GM08714 (cell line): ENCODE data around the gene HIVEP3.

Experiments used
- H3K4me3 ChIP-seq: fragments of 200-500 bp; sonication (Bioruptor generic); 2 replicates; pipeline ENCODE4 v1.5.1; 2014; ENCODE audit warnings: mild to moderate bottlenecking, low read length, inconsistent platforms
- ZNF274 ChIP-seq: IDR thresholded peaks from 2 replicates; pipeline ENCODE4 v1.6.1; 2012; ENCODE audit warnings: mild to moderate bottlenecking, low read depth, low read length

Gene HIVEP3

DNA sequence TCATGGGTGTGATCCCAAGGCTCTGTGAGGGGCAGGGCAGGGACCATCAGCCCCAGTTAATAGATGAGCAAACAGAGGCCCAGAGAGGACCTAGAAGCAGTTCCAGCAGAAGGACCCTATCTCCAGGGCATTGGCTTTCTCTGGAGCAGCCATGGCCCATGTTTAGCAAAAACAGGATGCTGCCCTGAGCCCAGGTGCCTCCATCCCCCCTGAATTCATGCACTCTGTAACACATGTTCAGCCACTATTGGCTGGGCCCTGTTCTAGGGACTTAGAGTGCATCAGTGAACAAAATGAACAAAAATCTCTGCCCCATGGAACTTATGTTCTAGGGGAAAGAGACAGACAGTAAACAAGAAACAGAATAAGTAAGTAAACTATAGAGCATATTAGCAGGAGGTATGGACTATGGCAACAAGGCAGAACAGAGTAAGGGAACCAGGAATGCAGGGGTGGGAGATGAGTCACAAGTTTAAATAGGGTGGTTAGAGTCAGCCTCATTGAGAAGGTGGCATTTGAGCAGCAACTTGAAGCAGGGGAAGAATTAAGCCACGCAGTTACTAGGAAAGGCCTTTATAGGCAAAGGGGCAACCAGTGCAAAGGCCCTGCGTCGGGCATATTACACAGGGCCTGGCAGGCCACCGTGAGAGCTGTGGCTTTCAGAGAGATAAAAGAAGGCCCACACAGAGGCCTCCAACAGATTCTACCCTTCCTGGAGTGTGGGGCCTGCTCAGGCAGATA is 248.3 kb downstream of the HIVEP3 start:
- TF ChIP-seq ZNF274, result no peak
- no peak overlapping the region for H3K4me3 ChIP-seq

DNA sequence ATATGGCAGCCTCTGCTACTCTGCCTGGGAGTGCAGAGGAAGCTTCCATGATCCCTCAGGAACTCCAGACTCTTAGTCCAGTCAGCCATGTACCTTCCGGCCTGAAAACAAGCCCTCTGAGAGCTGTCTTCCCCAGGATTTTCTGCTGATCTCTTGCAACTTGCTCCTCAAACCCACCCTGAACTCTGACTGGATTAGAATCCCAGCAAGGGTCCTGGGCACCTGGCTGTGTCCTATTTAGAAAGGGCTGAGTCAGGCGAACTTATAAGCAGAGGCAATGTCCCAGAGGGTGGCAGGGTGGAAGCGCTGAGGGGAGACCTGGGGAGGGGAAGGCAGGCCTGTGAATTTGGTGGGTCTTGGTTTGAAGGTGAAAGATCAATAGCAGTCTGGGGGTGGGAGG is 249.8 kb downstream of the HIVEP3 start:
- TF ChIP-seq ZNF274, result no peak
- H3K4me3 ChIP-seq, result no peak overlapping the region

DNA sequence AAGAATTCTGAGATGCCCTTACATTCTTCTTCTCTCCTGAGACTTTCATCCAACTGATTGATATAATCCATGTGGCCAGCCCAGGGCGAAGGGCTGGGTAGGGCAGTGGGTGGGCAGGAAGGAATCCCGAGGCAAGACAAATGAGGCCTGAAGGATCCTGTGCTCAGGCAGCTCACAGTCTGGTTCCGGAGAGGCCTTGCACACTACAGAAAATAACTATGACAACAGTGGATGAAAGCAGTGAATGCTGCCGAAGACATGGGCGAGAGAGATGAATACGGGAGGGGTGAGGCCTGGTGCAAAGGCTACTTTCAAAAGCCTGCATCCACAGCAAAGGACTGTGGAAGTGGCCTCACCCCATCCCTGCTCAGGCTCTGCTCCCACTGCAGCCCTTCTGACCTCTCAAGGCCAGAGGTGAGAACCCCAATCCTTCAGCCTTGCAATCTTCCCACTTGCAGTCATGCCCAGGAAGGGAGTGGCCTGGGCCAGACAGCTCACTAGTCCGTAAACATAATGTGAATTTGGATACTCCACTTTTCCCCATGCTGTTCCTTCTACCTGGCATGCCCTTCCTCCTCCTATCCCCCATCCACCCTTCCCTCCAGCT is 250.6 kb downstream of the HIVEP3 start:
- TF ChIP-seq ZNF274, result no peak
- H3K4me3 ChIP-seq, result no peak overlapping the region

DNA sequence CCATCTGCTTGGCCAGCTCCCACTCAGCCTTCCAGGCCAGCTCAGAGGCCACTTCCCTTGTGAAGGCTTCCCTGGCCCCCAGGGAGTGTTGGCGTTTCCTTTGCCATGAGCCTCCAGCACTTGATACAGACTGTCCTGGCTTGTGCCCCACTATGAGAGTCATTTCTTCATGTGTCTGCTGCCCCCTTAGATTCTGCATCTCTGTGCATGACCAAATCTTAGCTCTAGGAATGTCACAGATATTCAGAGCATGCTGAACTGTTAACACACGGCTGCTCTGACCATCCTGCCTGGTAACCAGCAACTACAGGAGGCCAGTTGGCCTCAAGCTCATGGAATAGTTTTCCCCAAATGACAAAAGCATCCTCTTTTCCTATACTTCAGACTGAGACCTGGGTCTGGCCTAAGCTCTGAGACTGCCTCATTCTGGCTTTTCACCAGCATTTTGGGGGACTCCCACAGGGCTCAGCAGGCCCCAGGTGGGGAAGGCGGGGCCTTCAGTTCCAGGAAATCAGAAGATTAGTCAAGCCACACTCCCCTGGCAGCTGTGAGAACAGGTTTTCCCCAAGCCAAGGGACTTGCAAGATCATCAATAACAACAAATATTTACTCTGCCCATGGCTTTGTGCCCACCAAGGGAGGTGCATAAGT is 251.6 kb downstream of the HIVEP3 start:
- H3K4me3 ChIP-seq, result no peak overlapping the region
- TF ChIP-seq ZNF274, result no peak

DNA sequence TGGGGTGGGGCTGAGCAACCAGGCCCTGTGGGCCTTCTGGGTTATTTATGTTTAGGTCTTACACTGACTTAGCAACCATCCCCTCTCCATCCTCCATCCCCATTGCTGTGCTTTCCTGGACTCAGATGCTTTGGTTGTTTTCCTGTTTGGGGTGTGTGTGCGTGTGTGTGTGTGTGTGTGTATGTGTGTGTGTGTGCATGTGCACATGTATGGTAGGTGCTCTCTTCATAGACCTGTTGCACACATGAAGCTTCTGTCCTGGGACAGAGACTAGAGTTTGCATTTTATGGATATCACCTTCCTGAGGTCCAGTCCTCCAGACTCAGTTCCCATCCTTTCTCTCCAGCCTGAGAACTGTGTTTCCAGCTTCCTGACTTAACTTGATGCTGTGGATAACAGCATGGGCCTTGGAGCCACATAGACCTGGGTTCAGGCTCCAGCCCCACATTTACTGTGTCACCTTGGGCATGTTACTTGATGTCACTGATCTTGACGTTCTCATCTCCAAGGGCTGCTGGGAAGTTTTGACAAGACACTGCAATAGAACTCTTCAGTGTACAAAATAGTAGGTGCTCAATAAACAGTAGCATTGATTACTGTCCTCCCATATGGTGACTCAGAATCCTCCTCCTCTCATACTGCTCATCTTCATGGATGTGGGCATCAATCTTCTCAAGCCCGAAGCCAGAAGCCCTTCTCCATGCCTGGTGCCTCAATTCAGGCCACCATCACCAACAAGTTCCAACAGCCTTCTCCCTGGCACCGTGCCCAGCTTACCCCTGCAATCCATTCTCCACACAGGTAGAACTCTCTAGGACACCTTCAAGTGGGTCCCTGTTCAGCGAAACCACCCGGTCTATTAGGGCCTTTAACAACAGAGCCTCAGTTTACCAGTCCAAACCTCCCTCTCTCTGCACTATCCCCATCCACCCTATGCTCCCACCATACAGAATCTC is 252.5 kb downstream of the HIVEP3 start:
- H3K4me3 ChIP-seq, result no peak overlapping the region
- TF ChIP-seq ZNF274, result no peak

DNA sequence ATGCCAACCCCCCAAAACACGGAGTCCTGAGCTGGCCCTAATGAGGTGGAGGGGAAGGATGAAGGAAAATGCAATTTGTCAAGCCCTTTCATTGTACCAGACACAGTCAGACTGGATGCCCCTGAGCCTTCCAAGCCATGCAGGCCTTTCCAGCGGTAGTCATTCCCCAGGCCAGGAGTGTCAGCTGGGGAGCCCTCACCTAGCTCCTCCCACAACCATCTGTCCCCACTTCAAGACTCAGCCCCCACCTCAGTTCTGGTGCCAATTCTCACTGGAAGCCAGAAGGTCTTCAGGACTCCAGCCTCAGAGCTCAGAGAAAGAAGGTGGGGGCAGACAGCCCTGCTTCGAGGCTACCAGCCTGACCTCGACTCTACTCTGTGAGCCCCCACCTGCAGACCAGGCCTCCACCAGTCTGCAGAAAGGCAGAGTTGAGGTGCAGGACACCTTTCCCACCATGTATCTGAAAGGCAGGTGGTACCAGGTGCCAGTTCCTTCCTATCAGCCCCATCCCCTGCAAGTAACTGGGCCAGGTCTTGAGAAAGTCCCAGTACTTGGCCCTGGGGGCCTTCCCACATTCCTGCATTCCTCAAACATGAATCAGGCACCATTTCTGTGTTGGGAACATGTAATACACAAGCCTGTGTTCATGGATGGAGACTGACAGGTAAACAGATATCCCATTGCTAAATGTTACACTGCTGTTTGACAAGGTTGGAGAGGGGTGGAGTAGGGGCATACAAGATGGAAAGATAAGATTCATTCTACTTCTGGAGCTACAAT is 253.7 kb downstream of the HIVEP3 start:
- no peak for TF ChIP-seq ZNF274
- H3K4me3 ChIP-seq, result no peak overlapping the region

DNA sequence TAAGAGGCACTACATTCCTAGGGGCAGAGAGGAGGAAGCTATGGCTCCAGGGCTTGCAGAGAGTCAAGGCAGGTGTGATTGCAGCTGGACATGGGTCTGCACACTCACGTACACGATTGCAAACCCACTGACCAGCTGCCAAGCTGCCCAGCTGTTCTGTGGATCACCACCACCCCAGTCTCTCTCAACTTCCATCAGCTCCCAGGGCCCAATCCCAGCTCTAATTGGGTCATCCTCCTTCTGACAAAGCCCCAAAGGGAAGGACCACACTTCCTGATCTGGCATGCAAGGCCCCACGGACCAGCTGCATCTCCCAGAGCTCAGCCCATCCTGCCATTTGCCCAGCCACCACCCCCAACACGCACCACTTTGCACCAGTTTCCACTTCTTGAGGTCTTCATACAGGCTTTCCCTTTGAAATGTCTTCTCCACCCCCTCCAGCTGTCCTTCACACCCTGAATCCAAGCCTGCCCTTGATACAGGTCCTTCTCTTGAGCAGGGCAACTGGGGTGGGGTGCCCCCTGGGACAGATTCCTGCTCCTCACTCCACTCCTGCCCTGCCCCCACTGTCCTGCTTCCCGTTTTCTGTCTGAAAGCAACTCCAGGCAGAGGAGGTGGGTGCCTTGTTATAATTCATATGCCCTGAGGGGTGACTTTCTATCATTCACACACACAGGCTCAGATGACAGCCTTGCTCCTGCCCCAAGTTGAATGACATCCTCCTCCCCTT is 254.9 kb downstream of the HIVEP3 start:
- TF ChIP-seq ZNF274, result no peak
- no peak overlapping the region for H3K4me3 ChIP-seq

DNA sequence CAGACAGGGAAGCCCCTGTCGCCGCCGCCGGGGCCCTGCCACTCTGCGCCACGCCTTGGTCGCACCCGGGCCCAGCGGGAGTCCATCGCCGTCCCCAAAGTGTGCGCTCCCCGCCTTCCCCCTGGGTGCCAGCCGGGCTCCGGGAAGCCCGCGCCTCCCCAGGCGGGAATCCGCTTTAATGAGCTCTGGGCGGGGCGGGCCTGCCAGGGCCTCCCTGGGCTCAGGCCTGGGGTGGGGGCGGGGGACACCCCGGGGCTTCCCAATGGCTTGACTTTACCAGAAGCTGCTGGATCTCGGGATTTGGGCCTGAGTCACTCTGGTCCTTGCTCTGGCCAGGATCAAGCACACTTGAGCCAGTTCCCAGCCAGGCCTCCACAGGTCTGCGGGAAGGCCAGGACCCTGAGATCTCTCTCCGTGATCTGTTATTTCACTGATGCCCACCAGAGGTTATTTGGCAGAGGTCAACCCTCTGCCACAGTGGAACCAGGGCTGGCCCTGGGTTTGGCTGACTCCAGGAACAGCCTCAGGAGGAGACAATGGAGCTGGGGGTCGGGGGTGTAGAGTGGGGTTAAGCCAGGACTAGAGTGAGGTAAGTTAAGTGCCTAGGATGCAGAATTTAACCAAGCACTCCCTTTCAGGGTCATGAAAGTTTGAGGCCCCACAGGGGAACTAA is 255.8 kb downstream of the HIVEP3 start:
- TF ChIP-seq ZNF274, result no peak
- H3K4me3 ChIP-seq, result peak overlapping the region; percentile 67; the same call in 1 of the 2 replicates

DNA sequence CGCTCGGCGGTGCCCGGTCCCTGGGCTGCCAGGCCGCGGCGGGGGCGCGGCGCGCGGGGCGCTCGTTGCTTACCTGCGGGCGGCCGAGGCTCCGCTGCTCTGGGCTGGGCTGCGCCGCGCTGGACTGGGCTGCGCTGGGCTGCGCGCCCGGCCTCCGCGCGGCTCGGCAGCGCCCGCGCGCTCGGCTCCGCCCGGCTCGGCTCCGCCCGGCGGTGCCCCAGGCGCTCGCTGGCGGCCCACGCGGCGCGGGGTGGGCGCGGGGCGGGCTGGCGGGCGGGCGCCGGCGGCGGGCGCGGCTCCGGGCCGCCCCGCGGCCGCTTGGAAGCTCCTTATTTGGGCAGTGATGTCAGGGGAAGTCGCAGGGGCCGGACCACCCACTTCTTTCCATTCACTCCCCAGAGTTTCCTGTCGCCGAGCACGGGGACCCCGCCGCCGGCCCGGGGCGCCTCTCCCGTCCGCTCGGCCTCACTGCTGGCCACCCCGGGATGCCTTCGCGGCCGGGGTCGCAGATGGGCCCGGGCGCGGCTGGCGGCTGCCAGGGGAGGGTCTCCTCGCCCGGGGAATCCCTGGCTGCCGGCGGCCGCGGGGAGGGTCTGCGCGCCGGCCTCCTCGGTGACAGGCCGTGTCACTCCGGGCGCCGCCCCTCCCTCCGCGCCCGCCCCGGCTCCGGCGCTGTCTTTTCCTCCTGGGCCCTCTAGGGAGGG is 256.5 kb downstream of the HIVEP3 start:
- TF ChIP-seq ZNF274, result no peak
- peak overlapping the region; percentile 67 for H3K4me3 ChIP-seq

DNA sequence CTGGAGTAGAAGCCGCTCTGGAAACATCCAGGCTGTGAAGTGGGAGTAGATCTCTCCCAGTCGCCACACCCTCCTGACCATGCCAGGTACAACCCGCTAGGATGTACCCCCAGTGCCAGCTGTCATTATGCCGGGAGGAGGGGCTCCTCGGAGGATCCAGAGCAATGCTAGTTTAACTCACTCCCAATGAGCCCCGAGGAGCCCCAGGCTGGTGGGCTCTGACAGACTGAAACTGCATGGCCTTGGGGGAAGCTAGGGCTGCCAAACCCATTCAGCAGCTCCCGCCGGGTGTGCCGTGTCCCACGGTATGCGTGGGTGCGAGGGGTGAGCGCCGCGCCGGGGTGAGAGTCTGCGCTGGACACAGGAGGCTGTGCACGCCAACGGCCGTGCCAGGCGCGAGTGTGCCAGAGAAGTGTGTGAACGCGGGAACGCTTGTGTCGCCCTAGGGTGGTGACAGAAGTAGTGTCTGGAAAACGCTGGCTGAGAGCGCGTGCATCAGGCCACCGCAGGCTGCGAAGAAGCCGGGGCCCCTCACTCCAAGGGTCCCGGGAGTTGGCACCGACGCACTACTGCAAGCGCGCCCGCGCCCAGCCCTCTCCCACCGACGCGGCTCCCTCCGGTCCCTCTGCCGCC is 257.2 kb downstream of the HIVEP3 start:
- H3K4me3 ChIP-seq, result peak overlapping the region; percentile 56
- no peak for TF ChIP-seq ZNF274
